ENCODE data around the gene LRMDA. TPM values are rescaled to one million over a fixed set of nuclear protein-coding genes. Genes with fewer than 3 reads are reported as not detected.

LRMDA gene
- total RNA-seq, 2 experiments from 2014 or later = not detected

- Mint-ChIP-seq H3K27me3 (no peaks in the 10 kb centered on the region), H3K9me3 (no peaks in the 10 kb centered on the region), H3K36me3 (ENCODE audit: low read depth) (no peaks in the 10 kb centered on the region), H3K4me1 (ENCODE audit: low read depth) (no peaks in the 10 kb centered on the region), H3K27ac (no peak overlapping the region), H3K4me3 (no peak overlapping the region)
- intact Hi-C loops (cut with DNase I, micrococcal nuclease) = no loop called here
- Histone ChIP-seq H3K27me3 (ENCODE audit: control insufficient read depth in 1 of 2, insufficient read depth in 2 of 2, low read length in 2 of 2) (no peaks in the 10 kb centered on the region), H3K9me3 (ENCODE audit: control insufficient read depth in 1 of 2, insufficient read depth in 1 of 2, low read length in 2 of 2) (no peaks in the 10 kb centered on the region), H3K4me3 (ENCODE audit: low read length) (no peak overlapping the region), H3K4me1 (ENCODE audit: insufficient read depth, low read length) (no peaks in the 10 kb centered on the region), H3K36me3 (ENCODE audit: insufficient read depth, low read length) (no peaks in the 10 kb centered on the region), H3K27ac (ENCODE audit: low read depth in 1 of 2, low read length in 2 of 2) (no peak overlapping the region)
- no peak for TF ChIP-seq CTCF (IDR thresholded peaks at IDR 0.05)
- ATAC-seq (ENCODE audit: poor library complexity) (no peak), DNase-seq (no peak)
- ChIA-PET POLR2A (no interaction called here), CTCF (interaction anchor here (0.6 kb wide), 1 partner anchor 148 kb away, joined by 3 read pairs; no protein-coding TSS in a partner anchor)
These were observed 28.6 kb downstream of the LRMDA start for GRCh38 chr10:75460059-75460458.

- H3K36me3 ChIP-seq (ENCODE audit: insufficient read depth, low read length) = no peaks in the 10 kb centered on the region
- POLR2A ChIA-PET = no interaction called here
- no peaks in the 10 kb centered on the region for H3K36me3 Mint-ChIP-seq (ENCODE audit: low read depth)
- no peak for TF ChIP-seq CTCF (IDR thresholded peaks at IDR 0.05)
- H3K27me3 ChIP-seq (ENCODE audit: control insufficient read depth in 1 of 2, insufficient read depth in 2 of 2, low read length in 2 of 2) = no peaks in the 10 kb centered on the region
- H3K9me3 Mint-ChIP-seq = no peaks in the 10 kb centered on the region
- intact Hi-C loops (cut with DNase I, micrococcal nuclease) = no loop called here
- H3K9me3 ChIP-seq (ENCODE audit: control insufficient read depth in 1 of 2, insufficient read depth in 1 of 2, low read length in 2 of 2) = no peaks in the 10 kb centered on the region
- no peak for ATAC-seq (ENCODE audit: poor library complexity)
- H3K27ac Mint-ChIP-seq = no peak overlapping the region
- no peak overlapping the region for H3K4me3 ChIP-seq (ENCODE audit: low read length)
- H3K4me1 Mint-ChIP-seq (ENCODE audit: low read depth) = no peaks in the 10 kb centered on the region
- H3K4me1 ChIP-seq (ENCODE audit: insufficient read depth, low read length) = no peaks in the 10 kb centered on the region
- no peaks in the 10 kb centered on the region for H3K27me3 Mint-ChIP-seq
- no peak for DNase-seq
- CTCF ChIA-PET = no interaction called here
- no peak overlapping the region for H3K4me3 Mint-ChIP-seq
- no peak overlapping the region for H3K27ac ChIP-seq (ENCODE audit: low read depth in 1 of 2, low read length in 2 of 2)
These were observed 30.5 kb downstream of the LRMDA start for GRCh38 chr10:75461672-75462649.

- Mint-ChIP-seq H3K4me3 (no peak overlapping the region), H3K4me1 (ENCODE audit: low read depth) (no peaks in the 10 kb centered on the region), H3K27ac (no peak overlapping the region), H3K27me3 (no peaks in the 10 kb centered on the region), H3K36me3 (ENCODE audit: low read depth) (no peaks in the 10 kb centered on the region), H3K9me3 (no peaks in the 10 kb centered on the region)
- ATAC-seq (ENCODE audit: poor library complexity) = no peak
- H3K36me3 ChIP-seq (ENCODE audit: insufficient read depth, low read length) = no peaks in the 10 kb centered on the region
- intact Hi-C loops (cut with DNase I, micrococcal nuclease) = no loop called here
- POLR2A ChIA-PET = no interaction called here
- no peak overlapping the region for H3K4me3 ChIP-seq (ENCODE audit: low read length)
- DNase-seq = no peak
- H3K27ac ChIP-seq (ENCODE audit: low read depth in 1 of 2, low read length in 2 of 2) = no peak overlapping the region
- H3K4me1 ChIP-seq (ENCODE audit: insufficient read depth, low read length) = no peaks in the 10 kb centered on the region
- no peaks in the 10 kb centered on the region for H3K9me3 ChIP-seq (ENCODE audit: control insufficient read depth in 1 of 2, insufficient read depth in 1 of 2, low read length in 2 of 2)
- TF ChIP-seq CTCF (IDR thresholded peaks at IDR 0.05) = no peak
- H3K27me3 ChIP-seq (ENCODE audit: control insufficient read depth in 1 of 2, insufficient read depth in 2 of 2, low read length in 2 of 2) = no peaks in the 10 kb centered on the region
- CTCF ChIA-PET = no interaction called here
These were observed 31.4 kb downstream of the LRMDA start for GRCh38 chr10:75462865-75463264.
